ENCODE measurements around the gene ZBTB11.
A peak's percentile ranks its signal among the peaks of the same experiment; 100 is the strongest.

ZBTB11 gene

DNA sequence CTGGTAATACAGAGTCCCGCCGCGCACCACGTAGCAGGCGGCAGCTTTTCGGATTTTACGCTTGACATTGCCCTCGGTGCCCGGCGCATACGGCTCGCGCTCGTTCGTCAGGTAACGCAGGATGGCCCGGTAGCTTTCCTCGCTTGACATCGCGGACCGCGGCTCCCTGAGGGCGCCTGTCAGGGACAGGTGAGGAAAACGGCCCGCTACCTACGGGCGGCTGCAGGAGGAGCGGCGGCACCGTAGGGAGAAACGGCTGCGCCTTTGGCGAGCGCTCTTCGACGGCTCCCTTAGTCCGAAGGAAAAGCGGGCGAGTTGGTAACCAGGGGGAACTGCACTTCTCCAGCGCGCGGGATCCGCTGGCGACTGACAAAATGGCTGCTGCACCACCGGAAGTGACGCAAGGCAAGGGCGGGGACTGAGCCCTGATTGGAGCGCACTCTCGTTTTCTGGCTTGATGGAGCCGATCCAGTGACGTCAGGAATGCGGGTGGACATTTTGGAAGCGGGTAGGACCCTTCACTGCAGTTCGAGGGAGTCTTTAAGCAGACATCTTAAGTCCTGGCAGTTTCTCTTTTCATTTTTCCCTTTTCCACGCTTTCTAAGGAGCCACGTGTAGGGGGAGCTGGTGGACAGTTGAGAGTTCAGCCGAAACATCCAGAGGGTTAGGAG, at the start of gene ZBTB11:
Gene ZBTB11, minus strand, starts transcription at position 368 of the 671 bp plus-strand sequence. Its CDS starts 218 bp downstream, at position 150.
- peaks cover 22 to 23% of the 10 kb centered on the region in 2 donors for H3K4me1 ChIP-seq (ENCODE audit: control insufficient read depth in 1 of 2, insufficient read depth in 2 of 2, low read length in 2 of 2)
- peak within 1 kb of the TSS; percentile 92 to 94 for H3K4me3 ChIP-seq (ENCODE audit: low read depth in 1 of 2, low read length in 2 of 2)
- H3K9me3 ChIP-seq (ENCODE audit: control insufficient read depth in 1 of 2, low read length in 2 of 2), result no peaks in the 10 kb centered on the region
- peaks cover 13 to 22% of the 10 kb centered on the region in 2 donors for H3K36me3 ChIP-seq (ENCODE audit: control insufficient read depth in 1 of 2, insufficient read depth in 2 of 2, low read length in 2 of 2)
- peak within 1 kb of the TSS; percentile 100 for H3K27ac ChIP-seq (ENCODE audit: low read depth, low read length)
- H3K27me3 ChIP-seq (ENCODE audit: control insufficient read depth in 1 of 2, insufficient read depth in 2 of 2, low read length in 2 of 2), result no peaks in the 10 kb centered on the region
- H3K9ac ChIP-seq (ENCODE audit: low read depth in 1 of 2, low read length in 2 of 2), result peak within 1 kb of the TSS; percentile 93 to 98

- no peaks in the 10 kb centered on the region for H3K27me3 ChIP-seq (ENCODE audit: control insufficient read depth in 1 of 2, insufficient read depth in 2 of 2, low read length in 2 of 2)
- peak overlapping the region; percentile 90 to 100 for H3K4me3 ChIP-seq (ENCODE audit: low read depth in 1 of 2, low read length in 2 of 2)
- H3K36me3 ChIP-seq (ENCODE audit: control insufficient read depth in 1 of 2, insufficient read depth in 2 of 2, low read length in 2 of 2), result peaks cover 0 to 14% of the 10 kb centered on the region in 2 donors
- H3K4me1 ChIP-seq (ENCODE audit: control insufficient read depth in 1 of 2, insufficient read depth in 2 of 2, low read length in 2 of 2), result peaks cover 4 to 6% of the 10 kb centered on the region in 2 donors
- H3K9me3 ChIP-seq (ENCODE audit: control insufficient read depth in 1 of 2, low read length in 2 of 2), result no peaks in the 10 kb centered on the region
- peak overlapping the region; percentile 88 for H3K9ac ChIP-seq (ENCODE audit: low read depth in 1 of 2, low read length in 2 of 2)
- H3K27ac ChIP-seq (ENCODE audit: low read depth, low read length), result no peak overlapping the region
Observed at GRCh38 chr3:101725890-101726275, 49.0 kb upstream of the ZBTB11 start.

DNA sequence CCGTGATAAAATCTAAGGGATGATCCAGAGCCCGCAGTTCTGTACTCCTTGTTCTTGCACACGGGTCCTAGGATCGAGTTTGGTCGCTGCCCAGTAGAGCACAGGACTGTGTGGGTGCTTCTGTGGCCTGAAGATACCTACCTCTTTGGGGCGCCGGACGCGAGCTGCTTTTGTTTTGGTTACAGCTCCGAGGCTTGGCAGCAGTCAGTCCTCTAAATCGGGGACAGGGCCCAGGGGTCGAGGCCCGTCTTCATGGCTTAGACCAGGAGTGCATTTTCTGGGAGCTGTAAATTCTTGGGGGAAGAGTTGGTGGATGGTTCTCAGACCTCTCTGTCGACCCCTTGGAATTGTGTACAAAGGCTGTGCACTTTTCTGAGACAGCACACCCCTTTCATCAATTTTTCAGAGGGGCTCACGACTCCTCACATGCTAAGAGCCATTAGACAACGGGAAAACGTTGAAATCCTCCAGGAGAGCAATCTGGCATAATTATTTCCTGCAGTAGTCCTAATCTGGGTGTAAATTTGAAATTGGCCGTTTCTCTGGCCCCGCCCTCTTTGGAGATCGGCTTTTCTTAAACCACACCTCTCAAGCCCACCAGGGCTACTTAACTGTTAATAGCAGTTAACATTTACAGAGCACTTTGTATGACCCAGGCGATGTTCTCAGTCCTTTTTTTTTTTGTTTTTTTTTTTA, 48.4 kb upstream of the ZBTB11 start:
- peak overlapping the region; percentile 88 for H3K9ac ChIP-seq (ENCODE audit: low read depth in 1 of 2, low read length in 2 of 2)
- no peaks in the 10 kb centered on the region for H3K27me3 ChIP-seq (ENCODE audit: control insufficient read depth in 1 of 2, insufficient read depth in 2 of 2, low read length in 2 of 2)
- H3K36me3 ChIP-seq (ENCODE audit: control insufficient read depth in 1 of 2, insufficient read depth in 2 of 2, low read length in 2 of 2), result peaks cover 0 to 14% of the 10 kb centered on the region in 2 donors
- H3K4me3 ChIP-seq (ENCODE audit: low read depth in 1 of 2, low read length in 2 of 2), result peak overlapping the region; percentile 90 to 100
- H3K4me1 ChIP-seq (ENCODE audit: control insufficient read depth in 1 of 2, insufficient read depth in 2 of 2, low read length in 2 of 2), result peaks cover 4 to 6% of the 10 kb centered on the region in 2 donors
- H3K27ac ChIP-seq (ENCODE audit: low read depth, low read length), result peak overlapping the region; percentile 59
- no peaks in the 10 kb centered on the region for H3K9me3 ChIP-seq (ENCODE audit: control insufficient read depth in 1 of 2, low read length in 2 of 2)

DNA sequence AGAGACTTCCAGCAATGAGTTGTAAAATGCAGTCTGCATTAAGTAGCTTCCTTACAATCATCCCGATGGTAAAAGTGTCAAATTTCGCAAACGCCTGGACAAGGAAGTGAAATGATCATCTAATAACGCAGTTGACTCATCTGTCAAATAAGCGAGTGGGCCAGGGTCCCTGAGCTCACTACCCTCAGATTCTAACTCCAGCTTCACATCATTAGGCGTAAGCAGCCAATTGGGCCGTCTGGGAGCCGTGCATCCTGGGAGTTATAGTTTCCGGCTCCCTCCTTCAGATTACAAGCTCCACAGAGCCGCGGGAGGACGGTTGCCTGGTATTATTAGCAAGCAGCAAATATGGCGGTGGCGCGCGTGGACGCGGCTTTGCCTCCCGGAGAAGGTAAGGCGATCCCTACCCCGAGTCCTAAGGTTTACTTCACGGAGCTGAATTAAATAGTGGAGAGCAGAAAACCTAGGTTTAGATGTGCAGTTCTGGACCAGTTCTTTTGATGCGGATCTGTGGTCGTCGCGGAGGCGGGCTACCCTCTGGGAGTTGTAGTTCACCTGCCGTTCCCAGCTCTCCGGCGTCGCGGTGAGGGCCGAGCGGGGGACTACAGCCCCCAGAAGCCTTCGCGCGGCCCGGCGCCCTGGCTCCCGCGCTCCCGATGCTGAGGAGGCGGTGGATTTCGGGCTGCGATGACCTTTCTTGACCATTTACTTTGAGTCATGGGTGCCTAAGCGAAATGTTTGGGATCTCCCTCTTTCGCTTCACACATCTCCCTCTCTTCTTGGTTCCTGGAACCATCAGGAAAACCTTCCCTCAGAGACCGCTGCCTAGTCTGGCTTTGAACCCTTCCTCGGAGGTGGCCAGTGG, 47.6 kb upstream of the ZBTB11 start, which contains the start of gene CEP97:
Gene CEP97, plus strand, starts transcription at position 286 of the 865 bp plus-strand sequence. Its CDS starts 63 bp downstream, at position 349.
- Histone ChIP-seq H3K36me3 (ENCODE audit: control insufficient read depth in 1 of 2, insufficient read depth in 2 of 2, low read length in 2 of 2) (peaks cover 0 to 10% of the 10 kb centered on the region in 2 donors), H3K27me3 (ENCODE audit: control insufficient read depth in 1 of 2, insufficient read depth in 2 of 2, low read length in 2 of 2) (no peaks in the 10 kb centered on the region), H3K27ac (ENCODE audit: low read depth, low read length) (peak within 1 kb of the TSS; percentile 59), H3K9ac (ENCODE audit: low read depth in 1 of 2, low read length in 2 of 2) (peak within 1 kb of the TSS; percentile 88), H3K4me1 (ENCODE audit: control insufficient read depth in 1 of 2, insufficient read depth in 2 of 2, low read length in 2 of 2) (peaks cover 4 to 6% of the 10 kb centered on the region in 2 donors), H3K9me3 (ENCODE audit: control insufficient read depth in 1 of 2, low read length in 2 of 2) (no peaks in the 10 kb centered on the region), H3K4me3 (ENCODE audit: low read depth in 1 of 2, low read length in 2 of 2) (peak within 1 kb of the TSS; percentile 90 to 100)

DNA sequence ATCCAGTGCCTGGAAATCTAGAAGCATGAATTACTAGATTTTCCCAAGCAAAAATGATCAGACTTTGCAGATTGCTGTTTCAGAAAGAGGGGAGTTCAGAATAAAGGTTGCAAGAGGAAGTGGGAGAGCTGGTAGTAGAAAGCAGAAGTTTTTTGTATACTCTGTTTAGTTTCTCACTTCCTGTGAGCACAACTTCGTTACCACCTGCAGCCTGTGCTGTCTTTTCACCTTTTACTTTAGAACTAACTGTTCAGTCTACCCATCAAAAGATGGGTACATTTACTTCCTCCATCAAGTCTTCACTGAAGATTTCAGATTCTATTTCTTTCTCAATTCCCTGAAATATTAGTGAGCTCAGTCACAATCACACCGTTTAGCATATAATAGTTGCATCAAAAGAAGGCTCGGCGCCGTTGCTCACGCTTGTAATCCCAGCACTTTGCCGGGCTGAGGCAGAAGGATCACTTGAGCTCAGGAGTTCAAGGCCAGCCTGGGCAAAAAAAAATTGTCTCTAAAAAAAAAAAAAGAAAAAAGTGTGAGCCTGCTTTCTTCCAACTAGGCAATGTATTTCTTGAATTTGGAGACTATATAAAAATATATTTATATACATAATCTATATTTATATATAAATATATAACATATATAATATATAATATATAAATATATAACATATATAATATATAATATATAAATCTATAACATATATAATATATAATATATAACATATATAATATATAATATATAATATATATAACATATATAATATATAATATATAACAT, 45.7 kb upstream of the ZBTB11 start:
- Histone ChIP-seq H3K27me3 (ENCODE audit: control insufficient read depth in 1 of 2, insufficient read depth in 2 of 2, low read length in 2 of 2) (no peaks in the 10 kb centered on the region), H3K4me1 (ENCODE audit: control insufficient read depth in 1 of 2, insufficient read depth in 2 of 2, low read length in 2 of 2) (peaks cover 4 to 6% of the 10 kb centered on the region in 2 donors), H3K9me3 (ENCODE audit: control insufficient read depth in 1 of 2, low read length in 2 of 2) (no peaks in the 10 kb centered on the region), H3K4me3 (ENCODE audit: low read depth in 1 of 2, low read length in 2 of 2) (no peak overlapping the region), H3K9ac (ENCODE audit: low read depth in 1 of 2, low read length in 2 of 2) (peak overlapping the region in 1 of 2 donors; percentile 18), H3K36me3 (ENCODE audit: control insufficient read depth in 1 of 2, insufficient read depth in 2 of 2, low read length in 2 of 2) (no peaks in the 10 kb centered on the region), H3K27ac (ENCODE audit: low read depth, low read length) (no peak overlapping the region)

- Histone ChIP-seq H3K9ac (ENCODE audit: low read depth in 1 of 2, low read length in 2 of 2) (no peak overlapping the region), H3K27me3 (ENCODE audit: control insufficient read depth in 1 of 2, insufficient read depth in 2 of 2, low read length in 2 of 2) (no peaks in the 10 kb centered on the region), H3K27ac (ENCODE audit: low read depth, low read length) (no peak overlapping the region), H3K4me3 (ENCODE audit: low read depth in 1 of 2, low read length in 2 of 2) (no peak overlapping the region), H3K36me3 (ENCODE audit: control insufficient read depth in 1 of 2, insufficient read depth in 2 of 2, low read length in 2 of 2) (no peaks in the 10 kb centered on the region), H3K9me3 (ENCODE audit: control insufficient read depth in 1 of 2, low read length in 2 of 2) (no peaks in the 10 kb centered on the region), H3K4me1 (ENCODE audit: control insufficient read depth in 1 of 2, insufficient read depth in 2 of 2, low read length in 2 of 2) (peaks cover 4% of the 10 kb centered on the region in 2 donors)
Observed at GRCh38 chr3:101720851-101721840, 44.2 kb upstream of the ZBTB11 start.

GRCh38 chr3:101719604-101720185, 42.8 kb upstream of the ZBTB11 start:
- H3K4me3 ChIP-seq (ENCODE audit: low read depth in 1 of 2, low read length in 2 of 2), result no peak overlapping the region
- no peaks in the 10 kb centered on the region for H3K4me1 ChIP-seq (ENCODE audit: control insufficient read depth in 1 of 2, insufficient read depth in 2 of 2, low read length in 2 of 2)
- no peak overlapping the region for H3K9ac ChIP-seq (ENCODE audit: low read depth in 1 of 2, low read length in 2 of 2)
- H3K27ac ChIP-seq (ENCODE audit: low read depth, low read length), result no peak overlapping the region
- no peaks in the 10 kb centered on the region for H3K36me3 ChIP-seq (ENCODE audit: control insufficient read depth in 1 of 2, insufficient read depth in 2 of 2, low read length in 2 of 2)
- H3K9me3 ChIP-seq (ENCODE audit: control insufficient read depth in 1 of 2, low read length in 2 of 2), result no peaks in the 10 kb centered on the region
- no peaks in the 10 kb centered on the region for H3K27me3 ChIP-seq (ENCODE audit: control insufficient read depth in 1 of 2, insufficient read depth in 2 of 2, low read length in 2 of 2)

- Histone ChIP-seq H3K36me3 (ENCODE audit: control insufficient read depth in 1 of 2, insufficient read depth in 2 of 2, low read length in 2 of 2) (no peaks in the 10 kb centered on the region), H3K9ac (ENCODE audit: low read depth in 1 of 2, low read length in 2 of 2) (no peak overlapping the region), H3K4me3 (ENCODE audit: low read depth in 1 of 2, low read length in 2 of 2) (no peak overlapping the region), H3K27me3 (ENCODE audit: control insufficient read depth in 1 of 2, insufficient read depth in 2 of 2, low read length in 2 of 2) (no peaks in the 10 kb centered on the region), H3K9me3 (ENCODE audit: control insufficient read depth in 1 of 2, low read length in 2 of 2) (no peaks in the 10 kb centered on the region), H3K27ac (ENCODE audit: low read depth, low read length) (no peak overlapping the region), H3K4me1 (ENCODE audit: control insufficient read depth in 1 of 2, insufficient read depth in 2 of 2, low read length in 2 of 2) (no peaks in the 10 kb centered on the region)
Observed at GRCh38 chr3:101718455-101718854, 41.5 kb upstream of the ZBTB11 start.
